Daoy (cell line): ENCODE data around the gene KCNJ12. TPM values are rescaled to one million over a fixed set of nuclear protein-coding genes. Genes with fewer than 3 reads are reported as not detected.
"Not testable (repeated sequence)": the region's sequence is repeated elsewhere in the genome, so short reads cannot be mapped to it uniquely, and the experiment has no call there.

Experiments used
- DNase-seq: peaks from one replicate; pipeline ENCODE4 v3.0.0-alpha.2; 2015; ENCODE audit warnings: low read depth
- total RNA-seq: library from RNA; depleted of rRNA; stranded (reverse); fragments of >200 nt; shearing (Covaris generic); gene quantifications from 2 replicates; pipeline ENCODE4 v1.2.3, GENCODE V29; 2014

Gene KCNJ12
- total RNA-seq, 1 experiment from 2014 or later = 2.9 TPM

- no peak for DNase-seq
Measured at GRCh38 chr17:21387616-21388015, 11.5 kb downstream of the KCNJ12 start.

GRCh38 chr17:21388066-21388465, 11.9 kb downstream of the KCNJ12 start:
- no peak for DNase-seq

- DNase-seq = no peak
Measured at GRCh38 chr17:21388944-21389343, 12.8 kb downstream of the KCNJ12 start.

- DNase-seq = no peak
Measured at GRCh38 chr17:21389394-21389793, 13.2 kb downstream of the KCNJ12 start.

- no peak for DNase-seq
Measured at GRCh38 chr17:21390294-21390693, 14.1 kb downstream of the KCNJ12 start.

- no peak for DNase-seq
Measured at GRCh38 chr17:21392266-21392665, 16.1 kb downstream of the KCNJ12 start.

- DNase-seq = peak; percentile 47
Measured at GRCh38 chr17:21394265-21394664, 18.1 kb downstream of the KCNJ12 start.

GRCh38 chr17:21395764-21396163, 19.6 kb downstream of the KCNJ12 start:
- DNase-seq = no peak

GRCh38 chr17:21396237-21396636, 20.1 kb downstream of the KCNJ12 start:
- DNase-seq = no peak

GRCh38 chr17:21397341-21398190, 21.4 kb downstream of the KCNJ12 start:
- DNase-seq = no peak

- no peak for DNase-seq
Measured at GRCh38 chr17:21399474-21400186, 23.5 kb downstream of the KCNJ12 start.

GRCh38 chr17:21400187-21400569, 24.0 kb downstream of the KCNJ12 start:
- DNase-seq = not testable (repeated sequence)

- peak; percentile 48 for DNase-seq
Measured at GRCh38 chr17:21400816-21401593, 24.8 kb downstream of the KCNJ12 start.

- DNase-seq = peak; percentile 100
Measured at GRCh38 chr17:21402166-21402571, 26.0 kb downstream of the KCNJ12 start.

- not testable (repeated sequence) for DNase-seq
Measured at GRCh38 chr17:21402926-21403325, 26.8 kb downstream of the KCNJ12 start.

- not testable (repeated sequence) for DNase-seq
Measured at GRCh38 chr17:21404106-21404505, 27.9 kb downstream of the KCNJ12 start.

- not testable (repeated sequence) for DNase-seq
Measured at GRCh38 chr17:21404539-21404938, 28.4 kb downstream of the KCNJ12 start.

GRCh38 chr17:21404956-21405731, 29.0 kb downstream of the KCNJ12 start:
- DNase-seq = not testable (repeated sequence)

GRCh38 chr17:21405904-21406400, 29.8 kb downstream of the KCNJ12 start:
- DNase-seq = not testable (repeated sequence)

- not testable (repeated sequence) for DNase-seq
Measured at GRCh38 chr17:21406616-21407404, 30.7 kb downstream of the KCNJ12 start.
